Activated CD8-positive, alpha-beta T cell treated with anti-CD3 and anti-CD28 coated beads, Interleukin-2, amount 10 ng/mL, durations not matched to agents 7 days and 5 days (primary cell): ENCODE data around the gene LST1. TPM values are rescaled to one million over a fixed set of nuclear protein-coding genes. Genes with fewer than 3 reads are reported as not detected.

Experiments
- ATAC-seq: fragments of 150-1000 bp; cut with Tn5 transposase; one replicate; pipeline ENCODE4 v1.10.0; 2021; ENCODE audit warnings: moderate library complexity
- CTCF ChIA-PET: fragments of 350-600 bp; sonication (Branson Sonifier 250); formaldehyde crosslinking; loops from one replicate; lab custom pipeline; 2021; ENCODE audit warnings: antibody characterized with exemption; lab: Charles Lee
- POLR2A ChIA-PET: fragments of 350-600 bp; sonication (Branson Sonifier 250); formaldehyde crosslinking; loops from one replicate; lab custom pipeline; 2021; ENCODE audit warnings: antibody characterized with exemption; lab: Charles Lee
- DNase-seq: peaks from one replicate; pipeline ENCODE4 v3.0.0-alpha.2; 2020
- H3K27ac Mint-ChIP-seq: one replicate; pipeline ENCODE4 v1.8.0; 2021; ENCODE audit warnings: mild to moderate bottlenecking, mixed read lengths
- H3K27me3 Mint-ChIP-seq: one replicate; pipeline ENCODE4 v1.8.0; 2021; ENCODE audit warnings: low read depth, mixed read lengths
- H3K36me3 Mint-ChIP-seq: one replicate; pipeline ENCODE4 v1.8.0; 2021; ENCODE audit warnings: low read depth, mixed read lengths
- H3K4me1 Mint-ChIP-seq: one replicate; pipeline ENCODE4 v1.8.0; 2021; ENCODE audit warnings: low read depth, mixed read lengths
- H3K4me3 Mint-ChIP-seq: one replicate; pipeline ENCODE4 v1.8.0; 2021; ENCODE audit warnings: mild to moderate bottlenecking, mixed read lengths
- H3K9me3 Mint-ChIP-seq: one replicate; pipeline ENCODE4 v1.8.0; 2022; ENCODE audit warnings: mixed read lengths; ENCODE audit not compliant: insufficient read depth
- total RNA-seq, 2 experiments: library from RNA; stranded (reverse); gene quantifications; one replicate each; pipeline ENCODE4 v1.2.3, GENCODE V29; 2021

The LST1 gene
- total RNA-seq, result 100 to 1,000 TPM; 125 to 139 TPM

- peaks cover 79% of the 10 kb centered on the region for H3K4me1 Mint-ChIP-seq
- peak within 1 kb of the TSS; percentile 94 for H3K27ac Mint-ChIP-seq
- peak within 1 kb of the TSS; percentile 84 for H3K4me3 Mint-ChIP-seq
- no peaks in the 10 kb centered on the region for H3K27me3 Mint-ChIP-seq
- CTCF ChIA-PET, result interaction anchor here (1.4 to 24.1 kb wide), 7 partner anchors 4 to 40 kb away, joined by 4 to 928 read pairs (median 15); partner anchors contain the start of genes ATP6V1G2, DDX39B, LST1 and LTA
- ATAC-seq (peak; percentile 3), DNase-seq (no peak)
- POLR2A ChIA-PET, result interaction anchor here (0.8 to 14.3 kb wide), 8 partner anchors 9 to 66 kb away, joined by 3 to 388 read pairs (median 8); partner anchors contain the start of genes BAG6, DDX39B, NCR3 and TNF
- peaks cover 61% of the 10 kb centered on the region for H3K36me3 Mint-ChIP-seq
- no peaks in the 10 kb centered on the region for H3K9me3 Mint-ChIP-seq
These were observed at the start of gene LST1 for GRCh38 chr6:31586008-31586407. Gene LST1 (plus strand): TSS chr6:31586277. CDS start chr6:31587300, 1,023 bp downstream.

GRCh38 chr6:31538805-31539400, 47.2 kb upstream of the LST1 start:
- Mint-ChIP-seq H3K36me3 (peaks cover 75% of the 10 kb centered on the region), H3K4me3 (peak overlapping the region; percentile 96), H3K9me3 (no peaks in the 10 kb centered on the region), H3K27ac (peak overlapping the region; percentile 81), H3K4me1 (peaks cover 61% of the 10 kb centered on the region), H3K27me3 (no peaks in the 10 kb centered on the region)
- DNase-seq, result no peak
- ATAC-seq, result no peak
- ChIA-PET POLR2A (interaction anchor here (0.8 to 5.9 kb wide), 5 partner anchors 8 to 136 kb away, joined by 3 to 64 read pairs (median 3); partner anchors contain the start of genes ATP6V1G2 and MICA), CTCF (interaction anchor here (1.0 to 16.9 kb wide), 5 partner anchors 40 to 78 kb away, joined by 3 to 504 read pairs (median 3); partner anchors contain the start of genes LST1, LTA, LTB and NCR3)

- POLR2A ChIA-PET, result interaction anchor here (0.7 to 5.9 kb wide), 28 partner anchors 9 to 1431 kb away, joined by 3 to 64 read pairs (median 6); partner anchors contain the start of genes AIF1, ATF6B, BAG6 and C6orf47
These were observed 45.4 kb upstream of the LST1 start for GRCh38 chr6:31540640-31541039.

GRCh38 chr6:31541059-31541657, 44.9 kb upstream of the LST1 start:
- ChIA-PET CTCF (interaction anchor here (0.6 to 16.9 kb wide), 10 partner anchors 10 to 294 kb away, joined by 3 to 676 read pairs (median 5); partner anchors contain the start of genes BAG6, LST1, LTA and LTB), POLR2A (interaction anchor here (0.6 to 5.9 kb wide), 42 partner anchors 10 to 1431 kb away, joined by 3 to 64 read pairs (median 6); partner anchors contain the start of genes AIF1, ATF6B, BAG6 and C6orf47)
- Mint-ChIP-seq H3K36me3 (peaks cover 53% of the 10 kb centered on the region), H3K27ac (peak overlapping the region; percentile 94), H3K27me3 (no peaks in the 10 kb centered on the region), H3K9me3 (no peaks in the 10 kb centered on the region), H3K4me1 (peaks cover 50% of the 10 kb centered on the region), H3K4me3 (peak overlapping the region; percentile 96)
- DNase-seq (peak; percentile 82), ATAC-seq (peak; percentile 28)

More at GRCh38 chr6:31540640-31541039, 45.4 kb upstream of the LST1 start:
- H3K27ac Mint-ChIP-seq, result peak overlapping the region; percentile 94
- H3K9me3 Mint-ChIP-seq, result no peaks in the 10 kb centered on the region
- DNase-seq, result no peak
- H3K36me3 Mint-ChIP-seq, result peaks cover 58% of the 10 kb centered on the region
- H3K4me3 Mint-ChIP-seq, result peak overlapping the region; percentile 96
- CTCF ChIA-PET, result interaction anchor here (1.1 to 16.9 kb wide), 8 partner anchors 11 to 294 kb away, joined by 3 to 676 read pairs (median 13); partner anchors contain the start of genes BAG6, LST1, LTA and LTB
- H3K4me1 Mint-ChIP-seq, result peaks cover 50% of the 10 kb centered on the region
- H3K27me3 Mint-ChIP-seq, result no peaks in the 10 kb centered on the region
- no peak for ATAC-seq

GRCh38 chr6:31541658-31542521, 44.2 kb upstream of the LST1 start, which contains the start of gene DDX39B:
Gene DDX39B (minus strand): TSS chr6:31542003. CDS start chr6:31540532, 1,471 bp downstream.
- Mint-ChIP-seq H3K4me3 (peak within 1 kb of the TSS; percentile 96), H3K9me3 (no peaks in the 10 kb centered on the region), H3K36me3 (peaks cover 46% of the 10 kb centered on the region), H3K27ac (peak within 1 kb of the TSS; percentile 94), H3K4me1 (peaks cover 50% of the 10 kb centered on the region), H3K27me3 (no peaks in the 10 kb centered on the region)
- DNase-seq (peak; percentile 96), ATAC-seq (peak; percentile 82)
- POLR2A ChIA-PET, result interaction anchor here (0.6 to 5.9 kb wide), 39 partner anchors 9 to 1430 kb away, joined by 3 to 64 read pairs (median 6); partner anchors contain the start of genes AIF1, BAG6, C6orf47 and CSNK2B
- CTCF ChIA-PET, result interaction anchor here (0.6 to 16.9 kb wide), 10 partner anchors 10 to 228 kb away, joined by 3 to 676 read pairs (median 5); partner anchors contain the start of genes BAG6, LST1, LTA and LTB

- H3K9me3 Mint-ChIP-seq, result no peaks in the 10 kb centered on the region
- POLR2A ChIA-PET, result interaction anchor here (1.0 to 1.6 kb wide), 2 partner anchors 76 to 79 kb away, joined by 4 to 5 read pairs; no protein-coding TSS in a partner anchor
- ATAC-seq, result no peak
- no peak overlapping the region for H3K27ac Mint-ChIP-seq
- H3K4me1 Mint-ChIP-seq, result peaks cover 56% of the 10 kb centered on the region
- no peak for DNase-seq
- CTCF ChIA-PET, result interaction anchor here (3.9 to 16.9 kb wide), 3 partner anchors 8 to 53 kb away, joined by 20 to 676 read pairs (median 504); partner anchors contain the start of genes LST1, LTA, LTB and NCR3
- H3K27me3 Mint-ChIP-seq, result no peaks in the 10 kb centered on the region
- peak overlapping the region; percentile 4 for H3K4me3 Mint-ChIP-seq
- H3K36me3 Mint-ChIP-seq, result peaks cover 33% of the 10 kb centered on the region
These were observed 42.4 kb upstream of the LST1 start for GRCh38 chr6:31543639-31544038.

GRCh38 chr6:31544676-31545075, 41.4 kb upstream of the LST1 start:
- POLR2A ChIA-PET, result no interaction called here
- DNase-seq, result no peak
- Mint-ChIP-seq H3K4me1 (peaks cover 53% of the 10 kb centered on the region), H3K27me3 (no peaks in the 10 kb centered on the region), H3K27ac (no peak overlapping the region), H3K9me3 (no peaks in the 10 kb centered on the region), H3K4me3 (no peak overlapping the region), H3K36me3 (peaks cover 30% of the 10 kb centered on the region)
- no peak for ATAC-seq
- CTCF ChIA-PET, result interaction anchor here (15.1 to 16.9 kb wide), 2 partner anchors 35 to 52 kb away, joined by 504 to 676 read pairs; partner anchors contain the start of genes LST1, LTA, LTB and NCR3

- POLR2A ChIA-PET, result no interaction called here
- Mint-ChIP-seq H3K9me3 (no peaks in the 10 kb centered on the region), H3K27me3 (no peaks in the 10 kb centered on the region), H3K36me3 (peaks cover 26% of the 10 kb centered on the region), H3K4me3 (no peak overlapping the region), H3K4me1 (peaks cover 50% of the 10 kb centered on the region), H3K27ac (no peak overlapping the region)
- ATAC-seq (no peak), DNase-seq (no peak)
- CTCF ChIA-PET, result interaction anchor here (1.4 to 16.9 kb wide), 4 partner anchors 34 to 119 kb away, joined by 4 to 676 read pairs (median 255); partner anchors contain the start of genes GPANK1, LST1, LTA and LTB
These were observed 40.8 kb upstream of the LST1 start for GRCh38 chr6:31545291-31545690.

GRCh38 chr6:31546339-31546957, 39.6 kb upstream of the LST1 start, which contains the start of gene ATP6V1G2:
Gene ATP6V1G2 (minus strand): TSS chr6:31546608. CDS start chr6:31546559, 49 bp downstream.
- H3K36me3 Mint-ChIP-seq, result peaks cover 24% of the 10 kb centered on the region
- H3K4me3 Mint-ChIP-seq, result peak within 1 kb of the TSS; percentile 84
- POLR2A ChIA-PET, result interaction anchor here (0.5 to 6.3 kb wide), 12 partner anchors 8 to 106 kb away, joined by 3 to 62 read pairs (median 4); partner anchors contain the start of genes BAG6, LTB, NCR3 and TNF
- no peaks in the 10 kb centered on the region for H3K27me3 Mint-ChIP-seq
- H3K4me1 Mint-ChIP-seq, result peaks cover 53% of the 10 kb centered on the region
- ATAC-seq (peak; percentile 66), DNase-seq (peak; percentile 92)
- no peaks in the 10 kb centered on the region for H3K9me3 Mint-ChIP-seq
- H3K27ac Mint-ChIP-seq, result peak within 1 kb of the TSS; percentile 90
- CTCF ChIA-PET, result interaction anchor here (0.5 to 16.9 kb wide), 16 partner anchors 17 to 289 kb away, joined by 3 to 676 read pairs (median 4); partner anchors contain the start of genes BAG6, GPANK1, HSPA1A and HSPA1L
